ENCODE results near the gene MARCHF3.
"Not testable (repeated sequence)": the region's sequence is repeated elsewhere in the genome, so short reads cannot be mapped to it uniquely, and the experiment has no call there.

Gene MARCHF3

GRCh38 chr5:126881821-126882600 is 148.3 kb downstream of the MARCHF3 start:
- in situ Hi-C loops (cut with MboI; ENCODE audit: low sequenced_read_pairs), result no loop called here

GRCh38 chr5:126878634-126879033 is 151.7 kb downstream of the MARCHF3 start:
- in situ Hi-C loops (cut with MboI; ENCODE audit: low sequenced_read_pairs), result no loop called here

- in situ Hi-C loops (cut with MboI; ENCODE audit: low sequenced_read_pairs), result no loop called here
Observed at GRCh38 chr5:126878085-126878484, 152.3 kb downstream of the MARCHF3 start.

- in situ Hi-C loops (cut with MboI; ENCODE audit: low sequenced_read_pairs), result no loop called here
Observed at GRCh38 chr5:126877602-126878001, 152.8 kb downstream of the MARCHF3 start.

GRCh38 chr5:126875303-126875785 is 155.0 kb downstream of the MARCHF3 start:
- in situ Hi-C loops (cut with MboI; ENCODE audit: low sequenced_read_pairs), result no loop called here

GRCh38 chr5:126872561-126873354 is 157.6 kb downstream of the MARCHF3 start:
- in situ Hi-C loops (cut with MboI; ENCODE audit: low sequenced_read_pairs), result no loop called here

GRCh38 chr5:126871441-126871840 is 158.9 kb downstream of the MARCHF3 start:
- in situ Hi-C loops (cut with MboI; ENCODE audit: low sequenced_read_pairs), result no loop called here

- in situ Hi-C loops (cut with MboI; ENCODE audit: low sequenced_read_pairs), result no loop called here
Observed at GRCh38 chr5:126869005-126869451, 161.3 kb downstream of the MARCHF3 start.

GRCh38 chr5:126868338-126869004 is 161.9 kb downstream of the MARCHF3 start:
- in situ Hi-C loops (cut with MboI; ENCODE audit: low sequenced_read_pairs), result no loop called here

- in situ Hi-C loops (cut with MboI; ENCODE audit: low sequenced_read_pairs), result no loop called here
Observed at GRCh38 chr5:126866851-126867636, 163.3 kb downstream of the MARCHF3 start.

- in situ Hi-C loops (cut with MboI; ENCODE audit: low sequenced_read_pairs), result no loop called here
Observed at GRCh38 chr5:126865299-126865698, 165.1 kb downstream of the MARCHF3 start.

- in situ Hi-C loops (cut with MboI; ENCODE audit: low sequenced_read_pairs), result no loop called here
Observed at GRCh38 chr5:126864042-126864688, 166.2 kb downstream of the MARCHF3 start.

GRCh38 chr5:126863402-126863801 is 167.0 kb downstream of the MARCHF3 start:
- in situ Hi-C loops (cut with MboI; ENCODE audit: low sequenced_read_pairs), result no loop called here

GRCh38 chr5:126858441-126858840 is 171.9 kb downstream of the MARCHF3 start:
- in situ Hi-C loops (cut with MboI; ENCODE audit: low sequenced_read_pairs), result no loop called here

GRCh38 chr5:126857472-126858410 is 172.6 kb downstream of the MARCHF3 start:
- in situ Hi-C loops (cut with MboI; ENCODE audit: low sequenced_read_pairs), result no loop called here

GRCh38 chr5:126855266-126855665 is 175.1 kb downstream of the MARCHF3 start:
- in situ Hi-C loops (cut with MboI; ENCODE audit: low sequenced_read_pairs), result no loop called here

- in situ Hi-C loops (cut with MboI; ENCODE audit: low sequenced_read_pairs), result no loop called here
Observed at GRCh38 chr5:126854526-126855110, 175.7 kb downstream of the MARCHF3 start.

- in situ Hi-C loops (cut with MboI; ENCODE audit: low sequenced_read_pairs), result not testable (repeated sequence)
Observed at GRCh38 chr5:126853541-126854307, 176.6 kb downstream of the MARCHF3 start.

Measured in HL-60/S4 treated with phorbol 12-myristate 13-acetate at 8.2 ng/mL for 4 days and 3 days (cell line).